ENCODE results near the gene CLN6. TPM values are rescaled to one million over a fixed set of nuclear protein-coding genes. Genes with fewer than 3 reads are reported as not detected.

Gene CLN6
- total RNA-seq, 1 donor from 2014 or later, result 18.7 TPM

- Mint-ChIP-seq H3K4me3 (ENCODE audit: unreplicated experiment) (no peak overlapping the region), H3K9me3 (ENCODE audit: unreplicated experiment) (no peaks in the 10 kb centered on the region), H3K27ac (ENCODE audit: unreplicated experiment) (no peak overlapping the region), H3K4me1 (ENCODE audit: unreplicated experiment) (peaks cover 17% of the 10 kb centered on the region), H3K27me3 (ENCODE audit: unreplicated experiment) (no peaks in the 10 kb centered on the region), H3K36me3 (ENCODE audit: unreplicated experiment) (peaks cover 6% of the 10 kb centered on the region)
- DNase-seq (ENCODE audit: extremely low spot score, unreplicated experiment), result peak; percentile 3
- TF ChIP-seq CTCF (IDR thresholded peaks at IDR 0.05), result no peak
These were observed 27.7 kb downstream of the CLN6 start for GRCh38 chr15:68201879-68202261.

GRCh38 chr15:68201153-68201878 is 28.2 kb downstream of the CLN6 start:
- H3K27ac Mint-ChIP-seq (ENCODE audit: unreplicated experiment), result no peak overlapping the region
- peak; percentile 70 for DNase-seq (ENCODE audit: extremely low spot score, unreplicated experiment)
- H3K9me3 Mint-ChIP-seq (ENCODE audit: unreplicated experiment), result no peaks in the 10 kb centered on the region
- H3K4me3 Mint-ChIP-seq (ENCODE audit: unreplicated experiment), result no peak overlapping the region
- peaks cover 17% of the 10 kb centered on the region for H3K4me1 Mint-ChIP-seq (ENCODE audit: unreplicated experiment)
- H3K27me3 Mint-ChIP-seq (ENCODE audit: unreplicated experiment), result no peaks in the 10 kb centered on the region
- H3K36me3 Mint-ChIP-seq (ENCODE audit: unreplicated experiment), result peaks cover 6% of the 10 kb centered on the region
- TF ChIP-seq CTCF (IDR thresholded peaks at IDR 0.05), result no peak

- H3K4me3 Mint-ChIP-seq (ENCODE audit: unreplicated experiment), result no peak overlapping the region
- DNase-seq (ENCODE audit: extremely low spot score, unreplicated experiment), result no peak
- no peaks in the 10 kb centered on the region for H3K9me3 Mint-ChIP-seq (ENCODE audit: unreplicated experiment)
- H3K27ac Mint-ChIP-seq (ENCODE audit: unreplicated experiment), result no peak overlapping the region
- peaks cover 17% of the 10 kb centered on the region for H3K4me1 Mint-ChIP-seq (ENCODE audit: unreplicated experiment)
- H3K36me3 Mint-ChIP-seq (ENCODE audit: unreplicated experiment), result peaks cover 6% of the 10 kb centered on the region
- no peak for TF ChIP-seq CTCF (IDR thresholded peaks at IDR 0.05)
- H3K27me3 Mint-ChIP-seq (ENCODE audit: unreplicated experiment), result no peaks in the 10 kb centered on the region
These were observed 29.3 kb downstream of the CLN6 start for GRCh38 chr15:68200016-68200861.

GRCh38 chr15:68199340-68199739 is 30.2 kb downstream of the CLN6 start:
- Mint-ChIP-seq H3K36me3 (ENCODE audit: unreplicated experiment) (peaks cover 12% of the 10 kb centered on the region), H3K27me3 (ENCODE audit: unreplicated experiment) (no peaks in the 10 kb centered on the region), H3K27ac (ENCODE audit: unreplicated experiment) (no peak overlapping the region)

More at GRCh38 chr15:68199340-68199739, 30.2 kb downstream of the CLN6 start:
- DNase-seq (ENCODE audit: extremely low spot score, unreplicated experiment), result no peak
- H3K4me3 Mint-ChIP-seq (ENCODE audit: unreplicated experiment), result no peak overlapping the region
- TF ChIP-seq CTCF (IDR thresholded peaks at IDR 0.05), result no peak
- no peaks in the 10 kb centered on the region for H3K9me3 Mint-ChIP-seq (ENCODE audit: unreplicated experiment)
- peaks cover 17% of the 10 kb centered on the region for H3K4me1 Mint-ChIP-seq (ENCODE audit: unreplicated experiment)
